HEK293T (cell line): Measurements from ENCODE around the gene ADAM10.

Experiments used
- CTCF ChIA-PET: fragments of 350-600 bp; formaldehyde crosslinking; extraction: SDS; loops from one replicate; lab custom pipeline; 2021; ENCODE audit warnings: antibody characterized with exemption, inconsistent platforms; lab: Yijun Ruan, JAX
- POLR2A ChIA-PET: fragments of 350-600 bp; formaldehyde crosslinking; extraction: SDS; loops from one replicate; lab custom pipeline; 2020; ENCODE audit warnings: antibody characterized with exemption, inconsistent platforms; lab: Yijun Ruan, JAX
- DNase-seq: peaks from one replicate; pipeline ENCODE4 v3.0.0; 2012; ENCODE audit warnings: mixed read lengths; ENCODE audit errors: extremely low spot score
- ARNT ChIP-seq: fragments of 450-650 bp; IDR thresholded peaks from 2 replicates; pipeline ENCODE4 v1.6.1; 2017; ENCODE audit warnings: mild to moderate bottlenecking
- BHLHE40 ChIP-seq: fragments of 450-650 bp; IDR thresholded peaks from 2 replicates; pipeline ENCODE4 v1.6.1; 2016; ENCODE audit warnings: mild to moderate bottlenecking, moderate library complexity, borderline replicate concordance
- CTBP1 ChIP-seq: fragments of 450-650 bp; IDR thresholded peaks from 2 replicates; pipeline ENCODE4 v1.6.1; 2016; ENCODE audit warnings: borderline replicate concordance
- ELF4 ChIP-seq: fragments of 450-650 bp; IDR thresholded peaks from 2 replicates; pipeline ENCODE4 v1.6.1; 2017; ENCODE audit warnings: antibody characterized with exemption
- FOXA1 ChIP-seq: fragments of 450-650 bp; IDR thresholded peaks from 2 replicates; pipeline ENCODE4 v1.6.1; 2016; ENCODE audit warnings: mild to moderate bottlenecking
- FOXK2 ChIP-seq: fragments of 450-650 bp; IDR thresholded peaks from 2 replicates; pipeline ENCODE4 v1.6.1; 2016; ENCODE audit warnings: mild to moderate bottlenecking
- FOXM1 ChIP-seq: fragments of 450-650 bp; IDR thresholded peaks from 2 replicates; pipeline ENCODE4 v1.6.1; 2017; ENCODE audit warnings: mild to moderate bottlenecking, borderline replicate concordance
- HDGF ChIP-seq: fragments of 450-650 bp; IDR thresholded peaks from 2 replicates; pipeline ENCODE4 v1.6.1; 2017; ENCODE audit warnings: antibody characterized with exemption, borderline replicate concordance
- L3MBTL2 ChIP-seq: fragments of 450-650 bp; conservative IDR thresholded peaks from 2 replicates; pipeline ENCODE4 v1.6.1; 2016; ENCODE audit warnings: mild to moderate bottlenecking
- LEF1 ChIP-seq: fragments of 450-650 bp; IDR thresholded peaks from 2 replicates; pipeline ENCODE4 v1.6.1; 2017; ENCODE audit warnings: mild to moderate bottlenecking, borderline replicate concordance
- NFRKB ChIP-seq: fragments of 450-650 bp; IDR thresholded peaks from 2 replicates; pipeline ENCODE4 v1.6.1; 2016; ENCODE audit warnings: mild to moderate bottlenecking, moderate library complexity
- PKNOX1 ChIP-seq: fragments of 450-650 bp; IDR thresholded peaks from 2 replicates; pipeline ENCODE4 v1.6.1; 2016
- SP1 ChIP-seq: fragments of 450-650 bp; IDR thresholded peaks from 2 replicates; pipeline ENCODE4 v1.6.1; 2017
- SUZ12 ChIP-seq: fragments of 450-650 bp; IDR thresholded peaks from 2 replicates; pipeline ENCODE4 v1.6.1; 2016; ENCODE audit warnings: mild to moderate bottlenecking
- TARDBP ChIP-seq: fragments of 450-650 bp; IDR thresholded peaks from 2 replicates; pipeline ENCODE4 v1.6.1; 2016
- ZNF384 ChIP-seq: fragments of 450-650 bp; IDR thresholded peaks from 2 replicates; pipeline ENCODE4 v1.6.1; 2016

ADAM10 gene

DNA sequence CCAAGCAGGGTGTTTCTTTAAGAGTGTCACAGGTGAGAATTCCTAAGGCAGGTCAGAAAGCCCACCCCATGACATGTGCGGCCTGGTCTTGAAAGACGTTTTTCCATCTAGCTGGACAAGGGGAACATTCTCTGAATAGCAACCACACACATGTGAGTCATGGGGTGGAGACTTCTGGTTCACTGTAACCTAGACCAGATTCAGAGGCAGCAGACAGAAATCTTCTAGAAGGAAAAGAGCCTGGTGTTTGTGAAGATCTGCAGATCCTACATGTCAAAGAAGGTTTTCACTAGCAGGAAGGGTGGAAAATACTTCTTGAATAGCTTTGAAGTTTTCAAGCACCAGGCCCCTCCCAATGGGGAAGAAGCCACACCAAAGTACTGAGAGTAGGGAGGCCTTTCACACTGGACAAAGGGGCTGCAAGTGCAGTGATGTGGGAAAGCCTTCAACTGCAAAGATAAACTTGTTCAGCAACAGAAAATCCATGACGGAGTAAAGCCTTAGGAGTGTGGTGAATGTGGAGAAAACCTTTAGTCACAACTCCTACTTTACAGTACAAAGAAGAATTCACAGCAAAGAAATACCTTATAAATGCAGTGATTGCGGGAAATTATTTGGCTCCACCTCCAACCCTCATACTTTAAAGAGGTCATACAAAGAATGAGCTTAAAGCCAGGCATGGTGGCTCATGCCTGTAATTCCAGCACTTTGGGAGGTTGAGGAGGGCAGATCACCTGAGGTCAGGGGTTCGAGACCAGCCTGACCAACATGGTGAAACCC, 17.6 kb downstream of the ADAM10 start:
- ChIA-PET POLR2A (no interaction called here), CTCF (interaction anchor here (0.7 kb wide), 1 partner anchor 14 kb away, joined by 3 read pairs; no protein-coding TSS in a partner anchor)
- DNase-seq = no peak
- TF ChIP-seq L3MBTL2 (no peak), NFRKB (no peak), PKNOX1 (no peak), ZNF384 (no peak), HDGF (no peak), SUZ12 (no peak), FOXA1 (no peak), FOXM1 (no peak), FOXK2 (no peak)

- ChIA-PET CTCF (no interaction called here), POLR2A (no interaction called here)
- no peak for DNase-seq
- TF ChIP-seq FOXK2 = no peak
- TF ChIP-seq CTBP1 = no peak
- TF ChIP-seq ZNF384 = no peak
- TF ChIP-seq ARNT = no peak
- no peak for TF ChIP-seq FOXM1
- TF ChIP-seq BHLHE40 = no peak
- TF ChIP-seq L3MBTL2 = no peak
Observed at GRCh38 chr15:58726867-58727266, 22.6 kb downstream of the ADAM10 start.

DNA sequence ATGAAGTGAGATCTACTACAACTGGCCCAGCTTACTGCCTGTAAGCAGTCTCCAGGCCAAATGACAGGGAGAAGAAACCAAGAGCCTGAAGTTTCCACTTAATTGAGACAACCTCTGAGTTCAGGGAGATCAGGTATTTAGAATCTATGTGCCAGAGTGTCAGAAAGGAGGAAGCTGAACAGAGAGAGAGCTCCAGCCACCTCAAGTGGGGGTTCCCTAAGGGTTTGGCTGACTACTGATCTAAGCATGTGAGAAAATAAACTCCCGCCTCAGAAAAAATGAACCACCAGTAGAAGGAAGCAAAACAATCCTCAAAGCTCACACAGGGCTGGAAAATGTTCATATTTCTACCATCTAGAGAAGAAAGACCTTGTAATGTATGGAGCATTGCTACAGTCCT, 25.0 kb downstream of the ADAM10 start:
- POLR2A ChIA-PET = interaction anchor here (1.4 kb wide), 1 partner anchor 26 kb away, joined by 6 read pairs; the partner anchor contains the start of gene ADAM10
- no peak for DNase-seq
- no peak for TF ChIP-seq FOXK2
- no peak for TF ChIP-seq CTBP1
- no peak for TF ChIP-seq TARDBP
- TF ChIP-seq BHLHE40 = no peak
- no peak for TF ChIP-seq PKNOX1
- no peak for TF ChIP-seq NFRKB
- no peak for TF ChIP-seq ELF4
- TF ChIP-seq FOXA1 = no peak
- no peak for TF ChIP-seq ARNT
- no peak for TF ChIP-seq FOXM1
- TF ChIP-seq SUZ12 = no peak
- no peak for TF ChIP-seq L3MBTL2
- CTCF ChIA-PET = no interaction called here

- ChIA-PET POLR2A (no interaction called here), CTCF (no interaction called here)
- DNase-seq = no peak
- no peak for TF ChIP-seq L3MBTL2
- no peak for TF ChIP-seq FOXM1
- no peak for TF ChIP-seq ELF4
- TF ChIP-seq LEF1 = no peak
- TF ChIP-seq TARDBP = no peak
- TF ChIP-seq NFRKB = no peak
- TF ChIP-seq BHLHE40 = no peak
- TF ChIP-seq ARNT = no peak
- no peak for TF ChIP-seq FOXA1
- no peak for TF ChIP-seq PKNOX1
- no peak for TF ChIP-seq SP1
- TF ChIP-seq CTBP1 = no peak
- no peak for TF ChIP-seq SUZ12
- TF ChIP-seq FOXK2 = no peak
- no peak for TF ChIP-seq ZNF384
- no peak for TF ChIP-seq HDGF
Observed at GRCh38 chr15:58717357-58717756, 32.1 kb downstream of the ADAM10 start.

DNA sequence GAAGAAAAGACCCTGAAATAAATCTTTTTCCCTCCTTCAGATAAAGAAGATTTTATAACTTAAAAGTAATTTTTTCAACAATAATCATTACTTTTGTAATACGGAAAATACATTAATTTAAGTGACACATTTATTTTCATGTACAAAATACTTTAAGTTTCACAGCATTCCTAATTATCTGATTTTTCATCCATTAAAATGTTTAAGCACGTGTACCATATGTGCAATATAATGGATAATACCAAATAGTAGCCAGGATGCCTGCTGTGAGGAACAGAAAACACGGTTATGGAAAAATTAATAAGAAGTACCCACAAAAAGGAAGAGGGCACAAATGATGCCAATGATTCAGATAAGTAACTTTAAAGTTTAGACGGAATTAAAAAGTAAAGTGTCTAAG, 33.5 kb downstream of the ADAM10 start:
- CTCF ChIA-PET = no interaction called here
- TF ChIP-seq FOXK2 (no peak), HDGF (no peak), FOXA1 (no peak), NFRKB (no peak), SUZ12 (no peak), ELF4 (no peak), SP1 (no peak), LEF1 (no peak), L3MBTL2 (no peak), BHLHE40 (no peak), TARDBP (no peak), FOXM1 (no peak), CTBP1 (no peak), PKNOX1 (no peak), ARNT (no peak), ZNF384 (no peak)

More for the DNA sequence above, 33.5 kb downstream of the ADAM10 start:
- POLR2A ChIA-PET = no interaction called here
- DNase-seq = no peak
